Central memory CD4-positive, alpha-beta T cell (primary cell): ENCODE data around the gene ACP1.

Experiments used
- DNase-seq: peaks from one replicate; pipeline ENCODE4 v3.0.0; 2022

Gene ACP1

GRCh38 chr2:282371-283263, 17.9 kb downstream of the ACP1 start:
- DNase-seq, result no peak

GRCh38 chr2:283996-284794, 19.4 kb downstream of the ACP1 start:
- DNase-seq, result no peak

GRCh38 chr2:284896-285492, 20.2 kb downstream of the ACP1 start:
- DNase-seq, result no peak

- DNase-seq, result no peak
Observed at GRCh38 chr2:285531-285930, 20.8 kb downstream of the ACP1 start.

GRCh38 chr2:286035-286434, 21.3 kb downstream of the ACP1 start:
- DNase-seq, result no peak

- DNase-seq, result no peak
Observed at GRCh38 chr2:286774-287392, 22.1 kb downstream of the ACP1 start.

- DNase-seq, result no peak
Observed at GRCh38 chr2:287471-287885, 22.7 kb downstream of the ACP1 start.

GRCh38 chr2:287911-288757, 23.4 kb downstream of the ACP1 start, which contains the start of gene ALKAL2:
Gene ALKAL2, minus strand, starts transcription at chr2:288091. Its CDS starts 256 bp downstream, at chr2:287835.
- no peak for DNase-seq

- DNase-seq, result no peak
Observed at GRCh38 chr2:288758-289361, 24.1 kb downstream of the ACP1 start.

- DNase-seq, result no peak
Observed at GRCh38 chr2:289362-290089, 24.8 kb downstream of the ACP1 start.

GRCh38 chr2:290090-290722, 25.5 kb downstream of the ACP1 start:
- DNase-seq, result peak; percentile 9

- DNase-seq, result no peak
Observed at GRCh38 chr2:295090-295489, 30.3 kb downstream of the ACP1 start.

- DNase-seq, result no peak
Observed at GRCh38 chr2:296354-296753, 31.6 kb downstream of the ACP1 start.

GRCh38 chr2:305366-305765, 40.6 kb downstream of the ACP1 start:
- no peak for DNase-seq

- no peak for DNase-seq
Observed at GRCh38 chr2:309148-309953, 44.6 kb downstream of the ACP1 start.

- no peak for DNase-seq
Observed at GRCh38 chr2:309954-310510, 45.3 kb downstream of the ACP1 start.

- no peak for DNase-seq
Observed at GRCh38 chr2:310994-311393, 46.2 kb downstream of the ACP1 start.

- no peak for DNase-seq
Observed at GRCh38 chr2:313991-314390, 49.2 kb downstream of the ACP1 start.
